Stimulated activated effector memory CD8-positive, alpha-beta T cell treated with anti-CD3 and anti-CD28 coated beads, Interleukin-12 subunit alpha, Interleukin-12 subunit beta, amount 100 ng/mL, for 72 hours (primary cell): ENCODE measurements around the gene RREB1.
"Not testable (repeated sequence)": the region's sequence is repeated elsewhere in the genome, so short reads cannot be mapped to it uniquely, and the experiment has no call there.

ENCODE experiments used
- ATAC-seq: fragments of 150-1000 bp; cut with Tn5 transposase; 2 replicates; pipeline ENCODE4 v1.10.0; 2021
- DNase-seq, 2 donors: peaks; one replicate each; pipeline ENCODE4 v3.0.0; 2021 to 2022; ENCODE audit warnings: low spot score in 2 of 2
- H3K27ac Mint-ChIP-seq: one replicate; pipeline ENCODE4 v1.8.0; 2022; ENCODE audit warnings: mild to moderate bottlenecking, mixed read lengths
- H3K36me3 Mint-ChIP-seq: one replicate; pipeline ENCODE4 v1.8.0; 2022; ENCODE audit warnings: mild to moderate bottlenecking, mixed read lengths
- H3K4me1 Mint-ChIP-seq: one replicate; pipeline ENCODE4 v1.8.0; 2022; ENCODE audit warnings: mixed read lengths
- H3K4me3 Mint-ChIP-seq: one replicate; pipeline ENCODE4 v1.8.0; 2022; ENCODE audit warnings: mild to moderate bottlenecking, mixed read lengths
- H3K9me3 Mint-ChIP-seq: one replicate; pipeline ENCODE4 v1.8.0; 2022; ENCODE audit warnings: mixed read lengths

RREB1 gene

DNA sequence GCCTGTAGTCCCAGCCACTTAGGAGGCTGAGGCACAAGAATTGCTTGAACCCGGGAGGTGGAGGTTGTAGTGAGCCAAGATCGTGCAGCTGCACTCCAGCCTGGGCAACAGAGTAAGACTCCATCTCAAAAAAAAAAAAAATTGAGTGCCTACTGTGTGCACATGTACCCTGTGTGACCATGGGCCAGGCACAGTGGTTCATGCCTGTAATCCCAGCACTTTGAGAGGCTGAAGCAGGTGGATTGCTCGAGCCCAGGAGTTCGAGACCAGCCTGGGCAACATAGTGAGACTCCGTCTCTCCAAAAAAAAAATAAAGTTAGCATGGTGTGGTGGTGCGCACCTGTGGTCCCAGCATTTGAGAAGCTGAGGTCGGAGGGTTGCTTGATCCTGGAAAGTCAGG is 49.5 kb downstream of the RREB1 start:
- not testable (repeated sequence) for H3K4me3 Mint-ChIP-seq, DNase-seq, H3K27ac Mint-ChIP-seq, H3K36me3 Mint-ChIP-seq, ATAC-seq, H3K9me3 Mint-ChIP-seq
- H3K4me1 Mint-ChIP-seq: peaks cover 79% of the 10 kb centered on the region

DNA sequence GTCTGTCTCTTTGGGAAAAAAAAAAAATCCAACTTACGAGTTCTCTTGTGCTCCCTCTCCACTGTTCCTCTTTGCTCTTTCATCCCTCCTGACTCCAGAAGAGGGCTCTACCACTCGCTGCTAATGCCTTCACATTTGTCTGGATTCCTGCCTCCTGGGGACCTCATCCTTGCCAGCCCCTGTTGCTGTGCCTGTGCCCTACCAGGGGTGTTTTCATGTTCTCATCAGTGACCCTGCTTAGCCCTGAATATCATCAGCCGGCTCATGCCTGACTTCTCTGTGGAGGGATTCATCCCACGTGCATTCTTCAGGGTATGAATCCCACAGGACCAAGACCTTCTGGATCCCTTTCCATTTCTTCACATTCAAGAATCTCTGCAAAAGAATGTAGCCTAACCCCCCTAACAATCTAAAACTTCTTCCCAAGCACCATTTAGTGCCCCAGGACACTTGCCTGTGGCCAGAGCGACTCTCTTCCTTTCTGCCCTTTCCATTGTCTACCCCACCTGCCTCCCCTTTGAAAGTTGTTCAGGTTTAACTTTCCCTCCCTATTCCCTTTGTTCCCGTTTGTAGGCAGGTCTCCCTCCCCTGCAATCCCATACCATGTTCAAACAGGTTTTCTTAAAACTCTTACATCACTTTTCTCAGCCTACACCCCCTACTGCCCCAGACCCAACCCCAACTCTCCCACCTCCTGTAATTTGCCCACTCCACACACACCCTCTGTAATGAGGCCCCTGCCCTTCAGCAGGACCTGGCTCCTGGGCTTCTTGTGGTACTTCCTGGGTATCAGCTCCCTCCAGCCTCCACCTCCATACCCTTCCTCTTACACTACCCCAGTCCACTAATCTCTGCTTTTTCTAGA is 50.2 kb downstream of the RREB1 start:
- Mint-ChIP-seq H3K4me3 (no peak overlapping the region), H3K27ac (peak overlapping the region; percentile 29)

GRCh38 chr6:7159790-7160525 is 52.2 kb downstream of the RREB1 start:
- Mint-ChIP-seq H3K4me1 (peaks cover 59% of the 10 kb centered on the region), H3K27ac (no peak overlapping the region), H3K9me3 (no peaks in the 10 kb centered on the region), H3K36me3 (peaks cover 19% of the 10 kb centered on the region), H3K4me3 (no peak overlapping the region)
- no peak for DNase-seq
- ATAC-seq: no peak

More for the DNA sequence above, 50.2 kb downstream of the RREB1 start:
- H3K9me3 Mint-ChIP-seq: no peaks in the 10 kb centered on the region
- H3K36me3 Mint-ChIP-seq: peaks cover 9% of the 10 kb centered on the region
- no peak for ATAC-seq
- no peak for DNase-seq
- H3K4me1 Mint-ChIP-seq: peaks cover 74% of the 10 kb centered on the region

DNA sequence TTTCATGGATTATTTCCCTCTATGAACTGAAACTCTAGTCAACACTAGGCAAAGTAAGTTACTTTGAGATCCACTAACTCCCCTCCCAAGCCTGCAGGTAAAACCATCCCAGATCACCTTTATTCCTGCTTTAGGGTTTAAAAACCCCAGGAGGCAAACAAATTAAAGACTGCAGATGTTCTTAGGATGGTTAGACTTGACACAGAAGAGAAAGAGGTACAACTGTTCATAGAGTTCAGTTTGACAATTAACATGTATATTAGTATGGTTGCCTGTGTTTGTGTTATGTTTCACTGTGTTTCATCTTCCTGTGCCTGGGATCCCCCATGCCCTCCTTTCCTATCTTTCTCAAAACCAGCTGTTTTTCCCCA is 53.5 kb downstream of the RREB1 start:
- H3K27ac Mint-ChIP-seq: peak overlapping the region; percentile 62
- no peak overlapping the region for H3K4me3 Mint-ChIP-seq
- H3K36me3 Mint-ChIP-seq: peaks cover 22% of the 10 kb centered on the region
- peaks cover 54% of the 10 kb centered on the region for H3K4me1 Mint-ChIP-seq
- DNase-seq (no peak), ATAC-seq (no peak)
- no peaks in the 10 kb centered on the region for H3K9me3 Mint-ChIP-seq

GRCh38 chr6:7161845-7162244 is 54.1 kb downstream of the RREB1 start:
- no peak for ATAC-seq
- Mint-ChIP-seq H3K36me3 (peaks cover 22% of the 10 kb centered on the region), H3K27ac (peak overlapping the region; percentile 62), H3K4me3 (no peak overlapping the region), H3K9me3 (no peaks in the 10 kb centered on the region), H3K4me1 (peaks cover 51% of the 10 kb centered on the region)
- no peak for DNase-seq

GRCh38 chr6:7163661-7164071 is 55.9 kb downstream of the RREB1 start:
- peaks cover 22% of the 10 kb centered on the region for H3K36me3 Mint-ChIP-seq
- ATAC-seq: no peak
- H3K27ac Mint-ChIP-seq: no peak overlapping the region
- no peaks in the 10 kb centered on the region for H3K9me3 Mint-ChIP-seq
- peaks cover 51% of the 10 kb centered on the region for H3K4me1 Mint-ChIP-seq
- no peak for DNase-seq
- no peak overlapping the region for H3K4me3 Mint-ChIP-seq

DNA sequence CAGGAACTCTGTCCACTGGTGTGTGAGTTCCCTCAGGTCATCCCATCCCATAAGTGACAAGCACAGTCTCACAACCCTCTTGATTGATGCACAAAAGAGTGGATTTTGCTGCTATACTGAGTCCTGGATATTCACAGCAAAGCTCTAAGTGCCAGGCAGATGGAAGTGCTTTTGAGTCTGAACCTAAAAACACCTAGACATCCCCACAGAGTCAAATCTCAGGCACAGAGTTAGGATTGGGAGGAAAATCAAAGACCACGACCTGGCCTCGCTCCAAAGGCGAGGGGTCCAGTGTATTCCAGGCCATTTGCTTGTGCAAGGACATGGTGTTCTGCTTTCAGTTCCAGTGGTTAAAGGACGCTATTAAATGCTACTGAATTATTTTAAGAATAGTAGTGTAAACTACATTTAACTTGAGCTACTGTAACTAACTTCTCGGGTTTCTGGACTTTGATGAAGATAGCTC is 56.8 kb downstream of the RREB1 start:
- ATAC-seq (no peak), DNase-seq (no peak)
- H3K9me3 Mint-ChIP-seq: no peaks in the 10 kb centered on the region
- peaks cover 51% of the 10 kb centered on the region for H3K4me1 Mint-ChIP-seq
- no peak overlapping the region for H3K4me3 Mint-ChIP-seq
- peaks cover 22% of the 10 kb centered on the region for H3K36me3 Mint-ChIP-seq
- no peak overlapping the region for H3K27ac Mint-ChIP-seq

GRCh38 chr6:7165002-7165889 is 57.5 kb downstream of the RREB1 start:
- H3K4me1 Mint-ChIP-seq: peaks cover 50% of the 10 kb centered on the region
- H3K36me3 Mint-ChIP-seq: peaks cover 22% of the 10 kb centered on the region
- H3K4me3 Mint-ChIP-seq: no peak overlapping the region
- H3K27ac Mint-ChIP-seq: no peak overlapping the region
- no peaks in the 10 kb centered on the region for H3K9me3 Mint-ChIP-seq
- ATAC-seq (no peak), DNase-seq (no peak)

GRCh38 chr6:7165890-7166267 is 58.1 kb downstream of the RREB1 start:
- Mint-ChIP-seq H3K9me3 (no peaks in the 10 kb centered on the region), H3K4me1 (peaks cover 52% of the 10 kb centered on the region), H3K36me3 (peaks cover 17% of the 10 kb centered on the region), H3K27ac (no peak overlapping the region), H3K4me3 (no peak overlapping the region)
- DNase-seq (no peak), ATAC-seq (no peak)

DNA sequence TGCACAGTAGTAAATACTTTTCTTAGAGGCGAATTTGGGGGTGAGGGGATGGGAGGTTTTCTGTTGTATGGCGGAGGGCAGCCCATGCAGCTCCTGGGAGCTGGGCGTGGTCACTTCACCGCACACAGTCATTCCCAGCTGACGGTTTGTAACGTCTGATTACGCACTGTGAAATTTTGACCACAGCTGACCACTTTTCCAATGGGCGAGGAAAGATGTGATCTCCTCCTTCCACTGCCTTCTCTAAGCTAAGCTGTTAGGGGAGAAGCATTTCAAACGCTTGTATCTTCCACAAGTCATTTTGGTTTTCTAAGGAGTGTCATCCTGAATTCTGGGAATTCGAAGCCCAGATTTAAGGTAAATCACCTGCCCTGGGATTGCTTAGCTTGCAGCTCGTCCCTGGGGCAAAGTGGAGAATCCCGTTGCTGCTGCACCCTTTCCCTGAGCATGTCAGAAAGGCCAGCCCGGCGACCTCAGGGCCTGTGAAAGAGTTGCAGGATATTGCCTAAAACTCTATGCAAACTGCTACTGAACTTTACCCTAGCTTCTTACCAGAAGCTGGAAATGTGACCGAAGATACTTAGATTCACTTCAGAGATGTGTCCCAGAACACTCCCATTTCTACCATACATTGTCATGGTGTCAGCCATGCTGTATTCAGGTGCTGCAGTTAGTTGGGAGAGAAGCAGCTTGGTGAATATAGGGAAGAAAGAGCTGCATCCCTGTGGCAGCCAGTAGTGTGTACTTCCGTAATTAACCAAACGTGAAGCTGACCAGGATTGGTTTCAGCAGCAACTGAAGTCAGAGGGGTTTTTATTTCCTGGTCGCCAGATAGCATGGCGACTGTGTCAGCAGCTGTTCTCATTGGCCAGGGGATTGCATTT is 58.9 kb downstream of the RREB1 start:
- no peak overlapping the region for H3K27ac Mint-ChIP-seq
- peaks cover 14% of the 10 kb centered on the region for H3K36me3 Mint-ChIP-seq
- H3K4me1 Mint-ChIP-seq: peaks cover 52% of the 10 kb centered on the region
- H3K9me3 Mint-ChIP-seq: no peaks in the 10 kb centered on the region
- no peak for ATAC-seq
- no peak for DNase-seq
- H3K4me3 Mint-ChIP-seq: no peak overlapping the region

- Mint-ChIP-seq H3K36me3 (peaks cover 13% of the 10 kb centered on the region), H3K9me3 (no peaks in the 10 kb centered on the region), H3K27ac (peak overlapping the region; percentile 23), H3K4me1 (peaks cover 49% of the 10 kb centered on the region), H3K4me3 (no peak overlapping the region)
- DNase-seq: no peak
- no peak for ATAC-seq
Observed at GRCh38 chr6:7169296-7169721, 61.5 kb downstream of the RREB1 start.

DNA sequence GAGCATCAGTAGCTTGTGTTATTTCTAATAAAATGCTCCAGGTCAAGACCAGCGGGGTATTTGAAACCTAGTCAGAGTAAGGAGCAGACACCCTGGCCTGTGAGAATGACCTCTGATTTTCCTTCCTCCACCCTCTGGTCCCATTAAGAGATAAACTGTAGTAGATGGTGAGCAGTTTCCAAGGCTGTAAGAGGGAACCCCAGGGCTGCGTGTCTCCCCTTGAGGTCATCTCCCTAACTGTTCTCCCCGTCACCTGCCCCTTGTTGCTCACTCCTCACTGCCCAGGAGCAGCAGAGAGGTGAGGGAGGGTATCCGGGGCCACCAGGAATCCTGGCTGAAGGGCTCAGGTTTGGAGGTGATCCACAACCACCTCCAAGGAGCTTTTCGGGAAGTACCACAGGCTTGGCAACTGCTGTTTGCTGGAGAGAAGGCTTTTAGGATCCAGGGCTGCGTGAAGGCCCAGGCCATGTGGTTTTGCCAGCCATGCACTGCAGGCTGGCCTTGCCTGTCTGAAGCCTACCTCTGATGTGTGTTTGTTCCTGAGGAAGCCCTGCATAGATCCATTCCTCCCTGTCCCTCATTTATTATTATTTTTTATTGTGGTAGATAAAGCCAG is 62.5 kb downstream of the RREB1 start:
- no peak for DNase-seq
- Mint-ChIP-seq H3K36me3 (peaks cover 5% of the 10 kb centered on the region), H3K27ac (no peak overlapping the region), H3K4me3 (no peak overlapping the region), H3K9me3 (no peaks in the 10 kb centered on the region), H3K4me1 (peaks cover 44% of the 10 kb centered on the region)
- no peak for ATAC-seq

GRCh38 chr6:7171119-7171518 is 63.4 kb downstream of the RREB1 start:
- Mint-ChIP-seq H3K27ac (no peak overlapping the region), H3K36me3 (peaks cover 4% of the 10 kb centered on the region), H3K4me1 (peaks cover 39% of the 10 kb centered on the region), H3K4me3 (no peak overlapping the region), H3K9me3 (no peaks in the 10 kb centered on the region)
- no peak for ATAC-seq
- no peak for DNase-seq

DNA sequence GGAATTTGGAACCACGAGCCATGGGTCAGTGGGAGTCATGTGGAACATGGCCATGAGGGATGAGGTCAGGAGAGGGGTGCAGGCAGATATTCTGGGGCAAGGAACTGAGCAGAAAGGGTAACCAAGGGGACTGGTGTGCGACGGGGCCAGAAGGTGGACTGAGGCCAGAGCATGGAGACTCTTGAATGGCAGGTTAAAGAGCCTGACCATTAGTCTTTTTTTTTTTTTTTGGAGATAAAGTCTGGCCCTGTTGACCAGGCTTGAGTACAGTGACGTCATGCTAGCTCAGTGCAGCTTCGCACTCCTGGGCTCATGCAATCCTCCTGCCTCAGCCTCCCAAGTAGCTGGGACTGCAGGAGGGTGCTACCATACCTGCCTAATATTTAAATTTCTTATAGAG is 64.0 kb downstream of the RREB1 start:
- Mint-ChIP-seq H3K9me3 (no peaks in the 10 kb centered on the region), H3K27ac (no peak overlapping the region), H3K4me1 (peaks cover 36% of the 10 kb centered on the region), H3K4me3 (no peak overlapping the region), H3K36me3 (peaks cover 9% of the 10 kb centered on the region)
- DNase-seq (no peak), ATAC-seq (no peak)
